ENCODE results near the gene ARMC10.
"Not testable (repeated sequence)": the region's sequence is repeated elsewhere in the genome, so short reads cannot be mapped to it uniquely, and the experiment has no call there.

The ARMC10 gene

DNA sequence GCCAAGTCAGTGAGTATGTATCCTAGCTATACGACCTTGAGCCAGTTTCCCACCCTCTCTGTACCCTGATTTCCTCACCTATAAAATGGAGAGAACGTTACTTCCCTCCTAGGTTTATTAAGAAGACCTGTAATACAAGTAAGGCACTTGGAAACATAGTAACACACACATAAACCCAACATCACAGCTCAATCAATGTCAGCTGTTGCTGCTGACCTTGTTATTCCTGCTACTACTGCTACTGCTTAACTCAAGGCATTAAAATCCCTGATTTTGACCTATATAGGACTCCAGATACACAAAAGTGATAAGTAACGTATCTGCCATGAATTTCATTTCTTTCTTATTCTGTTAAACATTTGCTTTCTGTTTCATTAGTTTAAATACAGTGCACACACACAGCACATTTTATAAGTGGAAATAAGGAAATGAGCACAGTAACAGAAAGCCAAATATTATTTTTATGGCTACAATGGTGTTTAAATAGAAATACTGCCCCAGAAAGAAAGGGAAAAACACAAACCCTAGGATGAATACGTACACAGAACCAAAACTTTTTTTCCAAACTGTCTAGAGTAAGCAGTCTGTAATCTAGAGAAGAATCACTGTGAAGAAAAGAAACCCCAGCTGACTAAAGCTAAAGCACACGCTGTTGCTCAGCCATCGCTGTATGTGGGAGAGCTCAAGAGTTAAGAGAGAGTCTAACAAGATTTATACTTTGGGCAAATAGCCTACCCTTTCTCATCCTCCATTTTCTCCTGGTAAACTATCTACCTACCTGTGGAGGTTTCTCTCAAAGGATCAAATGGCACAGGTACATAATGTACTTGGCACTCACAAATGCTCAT is 55.0 kb downstream of the ARMC10 start:
- no peak for DNase-seq

DNA sequence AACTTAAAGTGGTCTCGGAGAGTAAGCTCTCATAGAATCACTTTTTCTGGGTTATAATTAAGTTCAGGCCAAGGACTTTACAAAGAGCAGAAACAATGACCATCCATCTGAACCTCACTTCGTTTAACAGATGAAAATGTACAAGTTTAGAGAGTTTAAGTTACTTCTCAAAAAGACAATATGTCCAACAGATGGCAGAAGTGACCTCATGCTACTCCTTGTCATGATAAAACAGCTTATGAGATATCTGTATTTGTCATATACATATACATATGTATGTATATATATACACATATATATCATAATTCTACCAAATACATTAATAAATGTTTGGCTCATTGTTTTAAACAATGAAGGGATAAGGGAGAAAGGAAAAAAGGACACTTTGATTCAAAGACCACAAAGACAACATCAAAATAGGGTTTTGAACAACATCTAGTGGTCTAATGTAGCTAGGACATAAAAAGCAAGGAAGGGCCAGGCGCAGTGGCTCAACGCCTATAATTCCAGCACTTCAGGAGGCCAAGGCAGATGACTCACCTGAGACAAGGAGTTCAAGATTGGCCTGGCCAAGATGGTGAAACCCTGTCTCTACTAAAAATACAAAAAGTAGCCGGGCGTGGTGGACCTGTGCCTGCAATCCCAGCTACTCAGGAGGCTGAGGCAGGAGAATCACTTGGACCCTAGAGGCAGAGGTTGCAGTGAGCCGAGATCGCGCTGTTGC is 56.1 kb downstream of the ARMC10 start:
- no peak for DNase-seq

DNA sequence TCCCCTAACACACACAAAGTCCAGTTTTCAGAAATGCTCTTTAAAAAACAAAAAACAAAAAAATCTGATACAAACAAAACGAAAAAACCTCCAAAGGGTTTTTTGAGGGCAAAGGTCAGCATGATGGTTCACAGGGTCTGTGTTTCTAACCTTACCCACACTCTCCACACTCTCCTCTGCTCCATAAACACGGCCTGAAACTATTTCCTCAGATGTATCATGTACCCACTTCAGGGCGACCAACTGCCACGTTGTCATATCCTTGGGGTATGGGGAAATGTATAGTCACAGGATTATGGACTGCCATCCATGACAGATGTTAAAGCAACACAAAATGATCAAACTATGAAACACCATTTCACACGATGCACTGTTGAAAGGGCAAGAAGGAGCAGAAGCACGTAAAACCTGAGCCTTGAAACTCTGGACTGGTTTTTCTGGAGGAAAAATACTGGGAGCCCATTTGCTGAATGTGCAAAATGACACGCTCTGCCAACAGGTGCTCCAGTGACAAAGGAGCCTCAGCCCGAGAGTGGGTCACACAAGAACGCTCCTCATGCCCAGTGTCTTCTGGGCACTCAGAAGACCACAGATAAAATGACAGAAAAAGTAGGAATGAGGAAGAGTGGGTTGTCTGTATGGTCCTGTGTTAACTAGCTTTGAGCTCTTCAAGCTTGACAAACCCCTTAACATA is 58.2 kb downstream of the ARMC10 start:
- no peak for DNase-seq

DNA sequence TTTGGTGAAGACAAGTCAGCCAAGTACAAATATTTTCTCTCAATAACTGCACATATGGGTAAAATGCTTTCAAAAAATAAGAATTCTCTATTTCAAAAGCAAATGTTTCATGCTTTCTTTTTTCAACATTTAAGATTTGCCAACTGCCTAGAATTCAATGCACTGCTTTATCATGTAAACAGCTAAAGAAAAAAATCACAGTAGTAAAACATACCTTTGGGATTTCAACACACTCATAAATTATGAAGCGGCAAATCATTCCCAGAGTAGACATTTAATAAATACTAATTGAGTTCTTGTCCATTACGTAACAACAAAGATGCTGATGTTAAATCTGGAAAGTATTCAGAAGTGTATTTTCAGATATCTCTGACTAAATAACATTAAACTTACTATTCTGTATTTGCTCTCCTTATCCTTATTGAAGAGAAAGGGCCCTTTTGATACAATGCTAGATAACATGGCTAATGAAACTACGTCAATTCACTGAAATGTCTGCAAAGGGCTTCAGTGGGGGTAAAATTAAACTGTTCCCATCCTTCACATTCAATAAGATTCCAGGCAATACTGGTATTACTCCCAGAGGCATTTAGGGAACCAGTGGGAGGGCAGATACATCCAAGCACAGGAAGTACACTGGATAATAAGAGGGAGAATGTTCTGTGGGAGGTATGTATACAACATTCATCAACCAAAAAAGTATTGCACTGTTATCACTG is 60.1 kb downstream of the ARMC10 start:
- no peak for DNase-seq

DNA sequence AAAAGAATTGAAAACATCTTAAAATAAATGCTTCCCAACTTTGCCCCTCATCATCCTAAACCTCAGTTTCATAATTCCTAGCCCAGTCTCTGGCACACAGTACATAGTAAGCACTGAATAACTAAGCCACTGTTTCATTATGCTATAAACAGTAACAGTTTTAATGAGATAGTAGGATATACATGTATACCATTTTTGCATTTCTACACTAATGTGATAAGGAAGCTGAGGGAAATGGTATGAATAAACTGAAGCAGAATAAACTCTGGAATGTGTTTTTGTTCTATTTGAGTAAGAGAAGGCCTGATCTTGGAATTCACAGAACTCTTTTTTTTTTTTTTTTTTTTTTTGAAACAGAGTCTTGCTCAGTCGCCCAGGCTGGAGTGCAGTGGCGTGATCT is 65.1 kb downstream of the ARMC10 start:
- DNase-seq = no peak

DNA sequence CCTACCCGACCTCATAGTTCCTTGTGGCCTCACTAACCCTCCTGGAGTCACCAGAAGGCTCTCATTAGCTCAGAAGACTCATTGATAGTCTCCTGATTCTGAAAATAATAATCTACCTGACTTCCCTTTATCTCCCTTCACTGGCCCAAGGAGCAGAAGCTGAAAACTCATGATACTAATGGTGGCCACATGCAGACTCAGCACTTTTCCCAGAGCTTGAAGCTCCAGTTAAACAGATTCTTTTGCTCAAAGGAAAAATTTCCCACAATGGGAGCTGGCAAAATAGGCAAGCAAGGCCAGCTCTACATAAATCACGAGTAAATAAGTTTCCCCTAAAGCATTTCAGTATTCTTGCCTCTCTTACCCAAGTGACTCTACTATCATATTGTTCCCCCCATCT is 65.7 kb downstream of the ARMC10 start:
- DNase-seq = no peak

DNA sequence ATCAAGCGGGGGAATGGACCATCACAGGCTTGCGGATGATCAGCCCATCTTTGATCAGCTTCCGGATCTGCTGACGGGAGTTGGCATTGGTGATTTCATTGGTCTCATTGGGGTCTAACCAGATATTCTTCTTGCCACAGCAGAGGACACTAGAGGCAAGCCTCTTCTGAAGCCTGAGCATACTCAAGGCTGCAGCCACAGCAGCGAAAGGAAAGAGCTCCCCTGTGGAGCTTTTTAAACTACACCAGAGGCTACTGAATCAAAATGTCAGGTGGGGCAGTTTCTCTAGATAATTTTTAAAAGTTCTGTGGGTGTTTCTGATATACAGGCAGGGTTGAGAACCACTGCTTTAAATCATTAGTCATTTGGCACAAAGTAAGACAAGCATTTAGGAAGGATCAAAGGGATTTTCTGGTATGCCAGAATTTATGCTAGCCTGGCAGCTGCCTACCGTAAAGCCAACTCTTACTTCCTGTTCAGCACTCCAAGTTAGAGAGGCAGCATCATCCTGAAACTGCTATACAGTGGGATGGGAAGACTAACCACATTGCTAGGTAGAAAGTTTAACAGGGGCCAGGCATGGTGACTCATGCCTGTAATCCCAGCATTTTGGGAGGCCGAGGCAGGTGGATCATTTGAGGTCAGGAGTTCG is 66.9 kb downstream of the ARMC10 start:
- no peak for DNase-seq

DNA sequence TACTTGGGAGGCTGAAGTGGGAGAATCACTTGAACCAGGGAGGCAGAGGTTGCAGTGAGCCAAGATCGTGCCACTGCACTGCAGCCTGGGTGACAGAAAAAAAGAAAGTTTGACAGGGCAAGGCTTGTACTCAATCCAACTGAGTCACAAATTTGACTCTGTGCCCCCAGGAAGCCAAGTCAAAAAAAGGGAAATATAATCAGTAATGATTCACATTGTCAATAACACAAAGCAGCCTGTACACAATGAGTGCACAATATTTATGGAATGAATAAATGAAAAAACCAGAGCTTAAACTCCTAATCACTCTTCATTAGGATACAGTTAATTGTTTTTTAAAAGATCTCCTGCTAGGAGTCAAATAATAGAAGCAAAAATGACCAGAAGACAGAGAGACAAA is 67.6 kb downstream of the ARMC10 start:
- DNase-seq = no peak

DNA sequence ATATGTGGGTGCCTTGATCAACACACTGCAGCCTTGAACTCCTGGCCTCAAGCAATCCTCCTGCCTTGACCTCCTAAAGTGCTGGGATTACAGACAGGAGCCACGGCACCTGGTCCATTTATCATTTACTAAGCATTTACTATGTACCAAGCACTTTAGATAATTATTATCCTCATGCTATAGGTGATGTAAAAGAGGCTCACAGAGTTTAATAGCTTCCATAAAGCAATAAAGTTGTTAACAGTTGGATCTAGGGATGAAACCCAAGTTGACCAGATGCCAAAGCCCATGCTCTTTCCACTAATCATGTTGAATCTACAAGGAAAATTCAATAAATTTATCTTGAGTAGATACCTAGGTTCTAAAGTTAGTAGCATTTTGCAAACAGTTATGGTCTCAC is 68.9 kb downstream of the ARMC10 start:
- DNase-seq = no peak

DNA sequence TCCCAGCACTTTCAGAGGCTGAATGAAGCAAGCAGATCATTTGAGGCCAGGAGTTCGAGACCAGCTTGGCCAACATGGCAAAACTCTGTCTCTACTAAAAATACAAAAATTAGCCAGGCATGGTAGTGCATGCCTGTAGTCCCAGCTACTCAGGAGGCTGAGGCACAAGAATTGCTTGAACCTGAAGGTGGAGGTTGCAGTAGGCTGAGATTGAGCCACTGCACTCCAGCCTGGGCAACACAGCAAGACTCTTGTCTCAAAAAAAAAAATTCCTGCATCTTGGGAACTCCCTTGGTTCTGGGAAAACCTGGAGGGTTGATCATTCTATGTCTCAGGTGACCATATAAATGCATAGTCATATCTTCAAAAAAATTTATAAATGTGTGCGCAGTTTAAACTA is 69.8 kb downstream of the ARMC10 start:
- DNase-seq = not testable (repeated sequence)

DNA sequence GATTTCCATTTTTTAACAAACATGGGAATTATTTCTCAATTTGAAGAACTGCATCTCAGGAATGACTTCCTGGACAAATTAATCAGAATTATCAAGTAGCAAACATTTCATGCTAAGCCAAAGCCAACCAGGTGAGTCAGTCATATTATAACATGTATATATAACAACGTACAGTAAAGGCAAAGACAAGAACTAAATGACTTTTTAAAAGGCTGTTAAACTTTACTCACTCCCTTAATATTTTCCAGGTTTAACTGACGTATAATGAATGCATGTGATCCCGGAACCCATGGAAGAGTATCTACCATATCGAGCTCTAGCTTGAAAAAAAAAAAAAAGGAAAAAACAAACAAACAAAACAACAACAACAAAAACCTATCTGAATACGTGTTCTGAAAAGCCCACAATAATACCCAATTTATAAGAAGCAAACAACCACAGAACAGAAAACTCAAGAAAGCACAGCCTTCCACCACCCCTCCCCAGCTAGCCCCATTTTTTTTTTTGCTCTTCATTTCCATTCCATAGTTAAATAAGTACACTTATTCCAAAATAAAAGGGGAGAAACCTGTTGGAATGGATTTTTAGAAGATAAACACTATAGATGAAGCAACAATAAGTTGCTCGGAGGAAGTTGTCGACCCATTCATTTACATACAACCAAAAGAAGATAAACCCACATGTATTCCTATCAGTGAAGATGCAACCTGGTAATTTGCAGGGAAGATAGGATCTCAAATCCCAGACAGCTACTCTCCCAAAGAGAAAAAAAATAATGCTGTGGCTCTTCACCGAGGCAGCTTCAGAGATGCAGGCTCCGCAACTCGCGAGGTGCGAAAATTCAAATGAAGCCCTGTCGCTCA is 73.4 kb downstream of the ARMC10 start:
- no peak for DNase-seq

Data from activated gamma-delta T cell treated with Interleukin-2 at 50 U/mL for 16 hours (primary cell).